ENCODE results near the gene TTC33.
A peak's percentile ranks its signal among the peaks of the same experiment; 100 is the strongest.

Gene TTC33

DNA sequence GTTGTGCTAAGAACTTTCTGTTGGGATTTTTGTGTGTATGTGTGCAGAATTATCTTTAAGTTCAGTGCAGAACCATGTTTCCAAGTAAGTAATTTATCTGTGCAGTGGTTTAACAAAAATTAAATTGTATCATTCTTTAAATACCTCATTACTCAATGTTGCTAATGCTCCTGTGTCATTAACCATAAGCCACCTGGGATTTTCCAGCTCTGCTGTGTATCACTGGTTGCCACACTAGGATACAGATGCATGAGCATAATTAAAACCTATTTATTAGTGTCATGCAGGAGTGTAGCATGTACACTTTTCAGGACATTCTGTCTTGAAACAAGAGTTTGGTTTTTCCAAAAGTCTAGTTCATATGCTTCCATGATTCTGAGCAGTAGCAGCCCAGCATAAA is 196.5 kb downstream of the TTC33 start:
- CTCF ChIA-PET, result no interaction called here
- no peak for DNase-seq (ENCODE audit: low spot score)
- no peak overlapping the region for H3K27ac ChIP-seq
- TF ChIP-seq CTCF (conservative IDR thresholded peaks at IDR 0.05; ENCODE audit: low read depth), result no peak
- POLR2A ChIA-PET (ENCODE audit: low non-redundant PET), result no interaction called here

DNA sequence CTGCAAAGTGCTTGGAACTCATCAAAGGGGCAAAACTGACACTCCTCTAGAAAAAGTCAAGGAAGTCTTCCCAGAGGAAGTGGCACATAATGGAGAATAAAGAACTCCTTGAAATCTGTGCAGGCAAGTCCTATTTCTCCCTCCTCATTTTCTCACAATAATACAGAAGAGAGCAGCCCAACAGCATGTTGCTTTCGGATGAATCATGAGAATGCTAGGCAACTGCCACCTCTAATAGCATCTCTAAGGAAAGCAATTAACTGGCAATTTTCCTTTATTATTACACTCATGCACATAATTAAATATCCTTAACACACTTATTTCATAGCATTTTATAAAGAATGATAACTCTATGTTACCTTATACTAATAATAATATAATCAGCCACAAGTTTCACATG is 198.3 kb downstream of the TTC33 start:
- TF ChIP-seq CTCF (conservative IDR thresholded peaks at IDR 0.05; ENCODE audit: low read depth), result no peak
- H3K27ac ChIP-seq, result no peak overlapping the region
- ChIA-PET POLR2A (ENCODE audit: low non-redundant PET) (no interaction called here), CTCF (no interaction called here)
- no peak for DNase-seq (ENCODE audit: low spot score)

DNA sequence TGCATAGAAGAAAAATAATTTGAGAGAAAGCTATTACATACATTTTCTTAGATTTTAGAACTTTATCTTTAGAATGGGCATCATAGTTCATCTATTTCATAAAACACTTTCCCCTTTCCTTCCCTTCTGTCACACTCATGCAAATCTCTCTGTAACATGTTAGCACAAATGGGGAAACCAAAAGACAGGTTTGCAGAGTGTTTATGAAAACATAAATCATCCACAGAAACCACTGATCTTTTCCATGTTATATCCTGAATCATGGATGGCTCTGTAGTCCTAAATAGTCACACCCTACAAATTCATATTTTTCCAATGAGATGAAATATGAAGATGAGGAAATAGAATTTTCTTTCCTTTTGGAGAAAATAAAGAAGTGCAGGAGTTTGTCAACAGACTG is 198.9 kb downstream of the TTC33 start:
- DNase-seq (ENCODE audit: low spot score), result no peak
- TF ChIP-seq CTCF (conservative IDR thresholded peaks at IDR 0.05; ENCODE audit: low read depth), result no peak
- CTCF ChIA-PET, result interaction anchor here (0.6 kb wide), 1 partner anchor 1735 kb away, joined by 3 read pairs; no protein-coding TSS in a partner anchor
- POLR2A ChIA-PET (ENCODE audit: low non-redundant PET), result no interaction called here
- no peak overlapping the region for H3K27ac ChIP-seq

GRCh38 chr5:40555886-40556285 is 199.9 kb downstream of the TTC33 start:
- POLR2A ChIA-PET (ENCODE audit: low non-redundant PET), result no interaction called here
- no peak for TF ChIP-seq CTCF (conservative IDR thresholded peaks at IDR 0.05; ENCODE audit: low read depth)
- H3K27ac ChIP-seq, result no peak overlapping the region
- CTCF ChIA-PET, result no interaction called here
- no peak for DNase-seq (ENCODE audit: low spot score)

GRCh38 chr5:40554813-40555212 is 200.9 kb downstream of the TTC33 start:
- no peak for DNase-seq (ENCODE audit: low spot score)
- H3K27ac ChIP-seq, result no peak overlapping the region
- CTCF ChIA-PET, result no interaction called here
- POLR2A ChIA-PET (ENCODE audit: low non-redundant PET), result no interaction called here
- no peak for TF ChIP-seq CTCF (conservative IDR thresholded peaks at IDR 0.05; ENCODE audit: low read depth)

GRCh38 chr5:40554054-40554453 is 201.7 kb downstream of the TTC33 start:
- no peak overlapping the region for H3K27ac ChIP-seq
- ChIA-PET CTCF (interaction anchor here (0.6 kb wide), 1 partner anchor 245 kb away, joined by 3 read pairs; no protein-coding TSS in a partner anchor), POLR2A (ENCODE audit: low non-redundant PET) (no interaction called here)
- no peak for TF ChIP-seq CTCF (conservative IDR thresholded peaks at IDR 0.05; ENCODE audit: low read depth)
- DNase-seq (ENCODE audit: low spot score), result no peak

- CTCF ChIA-PET, result no interaction called here
- DNase-seq (ENCODE audit: low spot score), result no peak
- POLR2A ChIA-PET (ENCODE audit: low non-redundant PET), result no interaction called here
- peak overlapping the region; percentile 23; the same call in 1 of the 2 replicates for H3K27ac ChIP-seq
- TF ChIP-seq CTCF (conservative IDR thresholded peaks at IDR 0.05; ENCODE audit: low read depth), result no peak
Observed at GRCh38 chr5:40552981-40553380, 202.8 kb downstream of the TTC33 start.

All from RWPE1 (cell line).